SK-N-SH (cell line): ENCODE measurements around the gene PRKCA. TPM values are rescaled to one million over a fixed set of nuclear protein-coding genes. Genes with fewer than 3 reads are reported as not detected.

ENCODE experiments used
- CTCF ChIA-PET: fragments of 300-600, 350-600 bp; formaldehyde crosslinking; extraction: SDS; loops from one replicate; lab custom pipeline; 2021; lab: Yijun Ruan, JAX
- POLR2A ChIA-PET: fragments of 350-600 bp; sonication (Branson Sonifier 250); formaldehyde crosslinking; extraction: SDS; loops from one replicate; lab custom pipeline; 2020; ENCODE audit warnings: antibody characterized with exemption, inconsistent platforms; lab: Yijun Ruan, JAX
- DNase-seq: peaks from one replicate; pipeline ENCODE4 v3.0.0; 2012
- H2AFZ ChIP-seq: fragments of 200-600 bp; sonication (generic); 2 replicates; pipeline ENCODE4 v1.8.1; 2016; ENCODE audit warnings: antibody characterized with exemption, mild to moderate bottlenecking, low read depth
- H3F3A ChIP-seq: fragments of 200-600 bp; sonication (generic); replicated peaks from 2 replicates; pipeline ENCODE3; 2016; ENCODE audit warnings: antibody characterized with exemption, mild to moderate bottlenecking; ENCODE audit not compliant: insufficient read depth
- H3K27ac ChIP-seq, 2 experiments: fragments of 200-500 bp in 1 of 2; fragments of 200-600 bp in 1 of 2; sonication (Bioruptor generic) in 1 of 2; sonication (generic), shearing (Covaris generic) in 1 of 2; 2 replicates each; pipeline versions ENCODE4 v1.5.1 to v1.6.1; 2014 to 2016; ENCODE audit warnings: low read depth in 2 of 2, inconsistent platforms in 1 of 2, low read length in 1 of 2, mild to moderate bottlenecking in 1 of 2, mixed read lengths in 1 of 2
- H3K27me3 ChIP-seq: fragments of 200-600 bp; sonication (generic), shearing (Covaris generic); 2 replicates; pipeline ENCODE4 v1.6.1; 2016; ENCODE audit warnings: mixed run types; ENCODE audit not compliant: insufficient read depth
- H3K36me3 ChIP-seq, 2 experiments: fragments of 200-500 bp in 1 of 2; fragments of 200-600 bp in 1 of 2; sonication (Bioruptor generic) in 1 of 2; sonication (generic) in 1 of 2; replicated peaks in 1 of 2; 2 replicates each; pipeline versions ENCODE3 to v1.5.1; 2014 to 2016; ENCODE audit warnings: low read length in 1 of 2, mild to moderate bottlenecking in 1 of 2; ENCODE audit not compliant: insufficient read depth in 2 of 2, control insufficient read depth in 1 of 2
- H3K4me1 ChIP-seq, 2 experiments: fragments of 200-500 bp in 1 of 2; fragments of 200-600 bp in 1 of 2; sonication (Bioruptor generic) in 1 of 2; sonication (generic), shearing (Covaris generic) in 1 of 2; 2 replicates each; pipeline versions ENCODE4 v1.5.1 to v1.6.1; 2014 to 2016; ENCODE audit warnings: low read depth in 1 of 2, low read length in 1 of 2, mixed run types in 1 of 2; ENCODE audit not compliant: insufficient read depth in 2 of 2, control insufficient read depth in 1 of 2
- H3K4me2 ChIP-seq: fragments of 200-600 bp; sonication (generic), shearing (Covaris generic); 2 replicates; pipeline ENCODE4 v1.6.1; 2017; ENCODE audit warnings: mixed run types
- H3K4me3 ChIP-seq, 2 experiments: fragments of 200-500 bp in 1 of 2; fragments of 200-600 bp in 1 of 2; sonication (Bioruptor generic) in 1 of 2; sonication (generic), shearing (Covaris generic) in 1 of 2; 2 replicates each; pipeline versions ENCODE4 v1.5.1 to v1.8.1; 2014 to 2016; ENCODE audit warnings: low read depth in 2 of 2, inconsistent platforms in 1 of 2, low read length in 1 of 2, mild to moderate bottlenecking in 1 of 2, mixed read lengths in 1 of 2, moderate library complexity in 1 of 2
- H3K79me2 ChIP-seq: fragments of 200-600 bp; sonication (generic); 2 replicates; pipeline ENCODE4 v1.8.1; 2017; ENCODE audit warnings: mild to moderate bottlenecking; ENCODE audit not compliant: insufficient read depth
- H3K9ac ChIP-seq: fragments of 200-600 bp; sonication (generic); 2 replicates; pipeline ENCODE4 v1.6.1; 2017; ENCODE audit warnings: mixed run types
- H3K9me2 ChIP-seq: fragments of 200-600 bp; sonication (generic); 2 replicates; pipeline ENCODE4 v1.6.1; 2017; ENCODE audit warnings: mixed run types
- H3K9me3 ChIP-seq: fragments of 200-600 bp; sonication (generic); 2 replicates; pipeline ENCODE4 v1.6.1; 2017; ENCODE audit warnings: mixed run types, mild to moderate bottlenecking, moderate library complexity
- H4K20me1 ChIP-seq: fragments of 200-600 bp; sonication (generic); 2 replicates; pipeline ENCODE4 v1.6.1; 2017; ENCODE audit warnings: mild to moderate bottlenecking, mixed run types; ENCODE audit not compliant: insufficient read depth
- CHD2 ChIP-seq: fragments of 150-350 bp; IDR thresholded peaks from 2 replicates; pipeline ENCODE4 v1.6.1; 2018; ENCODE audit warnings: low read length; ENCODE audit not compliant: partially characterized antibody
- CTCF ChIP-seq: fragments of 200-600 bp; sonication (generic); IDR thresholded peaks from 2 replicates; pipeline ENCODE4 v1.6.1; 2017; ENCODE audit warnings: antibody characterized with exemption, mild to moderate bottlenecking, moderate library complexity
- EP300 ChIP-seq, 2 experiments: IDR thresholded peaks; 2 replicates each; pipeline versions ENCODE4 v1.4.0 to v1.6.1; 2012; ENCODE audit warnings: borderline replicate concordance in 1 of 2, low read depth in 1 of 2, low read length in 1 of 2
- FOXJ3 ChIP-seq: sonication (generic); formaldehyde crosslinking; IDR thresholded peaks from 2 replicates; pipeline ENCODE4 v1.5.1; 2020; ENCODE audit warnings: mild to moderate bottlenecking, missing genetic modification reagents
- IRF3 ChIP-seq: fragments of 150-350 bp; IDR thresholded peaks from 2 replicates; pipeline ENCODE4 v1.6.1; 2016; ENCODE audit warnings: mild to moderate bottlenecking, low read depth, low read length
- NFIC ChIP-seq: IDR thresholded peaks from 2 replicates; pipeline ENCODE4 v1.4.0; 2012; ENCODE audit warnings: borderline replicate concordance
- NRF1 ChIP-seq: IDR thresholded peaks from 2 replicates; pipeline ENCODE4 v1.6.1; 2012; ENCODE audit warnings: low read depth, mild to moderate bottlenecking, low read length
- RAD21 ChIP-seq: IDR thresholded peaks from 2 replicates; pipeline ENCODE4 v1.6.1; 2012; ENCODE audit warnings: mild to moderate bottlenecking, low read length
- RFX5 ChIP-seq: IDR thresholded peaks from 2 replicates; pipeline ENCODE4 v1.6.1; 2012; ENCODE audit warnings: mild to moderate bottlenecking, improper control_type of control experiment, low read length
- SMC3 ChIP-seq: IDR thresholded peaks from 2 replicates; pipeline ENCODE4 v1.6.1; 2012; ENCODE audit warnings: low read depth, low read length, improper control_type of control experiment
- WGBS: methylation state at CpG from one replicate; pipeline ENCODE4 v1.1.6; 2017; ENCODE audit warnings: low lambda C conversion rate; 5-methylcytosine and 5-hydroxymethylcytosine counted together
- polyA plus RNA-seq, 3 experiments: library from polyadenylated mRNA; depleted of rRNA; stranded (reverse); fragments of >200 nt; gene quantifications; 2 replicates each; pipeline ENCODE4 v1.2.3, GENCODE V29; 2012

The PRKCA gene
- polyA plus RNA-seq, 1 of the 3 experiments (the other 2 are of a cell fraction): 108 TPM

GRCh38 chr17:66715745-66716156, 413.3 kb downstream of the PRKCA start:
- POLR2A ChIA-PET: no interaction called here
- H3K27ac ChIP-seq: no peak overlapping the region
- H3K4me1 ChIP-seq: peaks cover 0 to 22% of the 10 kb centered on the region in 2 experiments; a peak in 1 of 4 replicates
- H3K36me3 ChIP-seq: peaks cover 56 to 57% of the 10 kb centered on the region in 2 experiments
- 0 out of 2 replicates have a peak, but pooled peaks cover 5% of the 10 kb centered on the region for H4K20me1 ChIP-seq
- CTCF ChIA-PET: interaction anchor here (0.6 to 22.6 kb wide), 23 partner anchors 9 to 524 kb away, joined by 3 to 460 read pairs (median 3); no protein-coding TSS in a partner anchor
- no peak for TF ChIP-seq NRF1
- peak; percentile 82 for TF ChIP-seq CTCF
- TF ChIP-seq RFX5: peak; percentile 50; the same call in 1 of the 2 replicates
- peak; percentile 98 for TF ChIP-seq RAD21
- peak in 1 of 2 experiments; percentile 16; a peak in 1 of 4 replicates for TF ChIP-seq EP300 (IDR thresholded peaks at IDR 0.05; ENCODE audit: borderline replicate concordance in 1 of 2, low read depth in 1 of 2, low read length in 1 of 2)
- peak; percentile 13 for TF ChIP-seq CHD2
- TF ChIP-seq SMC3: peak; percentile 76
- no peak for TF ChIP-seq IRF3
- H3K4me3 ChIP-seq: no peak overlapping the region
- no peak overlapping the region for H2AFZ ChIP-seq
- H3F3A ChIP-seq: peaks cover 16% of the 10 kb centered on the region
- no peaks in the 10 kb centered on the region for H3K9me2 ChIP-seq
- no peaks in the 10 kb centered on the region for H3K27me3 ChIP-seq
- no peaks in the 10 kb centered on the region for H3K79me2 ChIP-seq
- peak; percentile 74 for DNase-seq
- H3K9ac ChIP-seq: no peak overlapping the region
- no peaks in the 10 kb centered on the region for H3K9me3 ChIP-seq
- 53% methylated on average over 3 of the region's 3 CpGs for WGBS
- no peak overlapping the region for H3K4me2 ChIP-seq

GRCh38 chr17:66716236-66717026, 414.0 kb downstream of the PRKCA start:
- TF ChIP-seq NFIC (peak; percentile 70), FOXJ3 (CRISPR knock-in tag) (no peak)
- TF ChIP-seq, all 33 proteins: peak for 1
- Histone ChIP-seq H3K4me3 (no peak overlapping the region), H3K4me2 (no peak overlapping the region), H3K4me1 (peaks cover 0 to 21% of the 10 kb centered on the region in 2 experiments; a peak in 1 of 4 replicates), H3F3A (peaks cover 13% of the 10 kb centered on the region), H3K9me2 (no peaks in the 10 kb centered on the region), H3K9me3 (no peaks in the 10 kb centered on the region), H3K27me3 (no peaks in the 10 kb centered on the region), H3K9ac (no peak overlapping the region), H3K27ac (no peak overlapping the region), H4K20me1 (0 out of 2 replicates have a peak, but pooled peaks cover 5% of the 10 kb centered on the region), H3K36me3 (peaks cover 53% of the 10 kb centered on the region in 2 experiments), H3K79me2 (no peaks in the 10 kb centered on the region), H2AFZ (no peak overlapping the region)
- CTCF ChIA-PET: interaction anchor here (0.6 to 22.6 kb wide), 20 partner anchors 8 to 663 kb away, joined by 3 to 460 read pairs (median 4); no protein-coding TSS in a partner anchor
- POLR2A ChIA-PET: no interaction called here
- DNase-seq: no peak
- WGBS: 90% methylated on average over 18 of the region's 18 CpGs
